ENCODE measurements around the gene FBH1.

Gene FBH1

DNA sequence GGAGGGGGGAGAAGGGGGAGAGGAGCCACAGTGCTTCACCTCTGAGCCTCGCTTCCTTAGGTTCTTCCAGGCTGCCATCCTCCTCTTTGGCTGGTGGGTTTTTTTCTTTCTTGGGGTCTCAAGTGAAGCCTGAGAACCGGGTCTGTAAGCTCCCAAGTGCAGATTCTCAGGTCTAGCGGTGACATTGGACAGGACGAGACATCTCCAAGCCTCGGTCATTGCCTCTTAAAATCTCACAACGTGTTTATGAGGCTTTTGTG is 88.1 kb downstream of the FBH1 start:
- no peak for DNase-seq (ENCODE audit: low spot score)

DNA sequence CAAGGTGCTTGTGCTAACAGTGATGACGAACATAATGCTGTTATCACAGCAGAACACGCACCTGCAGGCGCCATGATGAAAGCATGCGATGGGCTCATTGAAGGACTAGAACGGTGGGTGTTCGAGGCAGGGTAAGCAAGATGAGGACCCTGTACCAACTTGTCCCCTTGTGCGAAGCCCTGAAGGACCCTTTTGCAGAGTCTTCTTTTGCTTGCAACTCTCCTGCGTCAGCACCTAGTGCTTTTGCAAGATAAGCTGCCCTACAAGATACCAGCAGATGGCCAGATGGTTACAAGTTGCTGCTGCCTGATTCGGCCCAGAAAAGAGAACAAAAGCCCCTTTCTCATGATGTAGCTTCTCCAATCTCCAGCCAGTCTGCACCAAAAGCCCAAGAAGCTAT is 91.5 kb downstream of the FBH1 start:
- no peak for DNase-seq (ENCODE audit: low spot score)

- no peak for DNase-seq (ENCODE audit: low spot score)
Measured at GRCh38 chr10:5983774-5984173, 93.7 kb downstream of the FBH1 start.

- no peak for DNase-seq (ENCODE audit: low spot score)
Measured at GRCh38 chr10:5985029-5985428, 95.0 kb downstream of the FBH1 start.
